Measurements from ENCODE around the gene MAPKAPK3.
A peak's percentile ranks its signal among the peaks of the same experiment; 100 is the strongest.

The MAPKAPK3 gene

GRCh38 chr3:50609763-50610085 lies 7.2 kb upstream of the MAPKAPK3 start:
- TF ChIP-seq CTCF (IDR thresholded peaks at IDR 0.05; ENCODE audit: low read depth, low read length, poor library complexity, severe bottlenecking) (no peak), EZH2phosphoT487 (IDR thresholded peaks at IDR 0.05; ENCODE audit: borderline replicate concordance, low read length) (no peak)
- Histone ChIP-seq H4K20me1 (ENCODE audit: control insufficient read depth, insufficient read depth, low read depth, low read length) (peaks cover 15% of the 10 kb centered on the region), H3K9me2 (replicated peaks; ENCODE audit: control insufficient read depth, low read length) (no peaks in the 10 kb centered on the region), H3K4me3 (ENCODE audit: low read length) (no peak overlapping the region), H3K9me3 (ENCODE audit: control insufficient read depth, insufficient read depth, low read length) (no peaks in the 10 kb centered on the region), H3K79me2 (ENCODE audit: control insufficient read depth, low read length) (no peaks in the 10 kb centered on the region), H3K27ac (ENCODE audit: low read depth, low read length) (no peak overlapping the region), H3K4me1 (ENCODE audit: control insufficient read depth, low read length) (peaks cover 14% of the 10 kb centered on the region), H3F3A (ENCODE audit: control insufficient read depth, insufficient read depth) (peaks cover 13% of the 10 kb centered on the region), H3K36me3 (ENCODE audit: control insufficient read depth, low read length) (no peaks in the 10 kb centered on the region), H3K27me3 (ENCODE audit: control insufficient read depth, low read length) (peaks cover 79% of the 10 kb centered on the region), H3K4me2 (ENCODE audit: low read length) (no peak overlapping the region)

- Histone ChIP-seq H3K27me3 (ENCODE audit: control insufficient read depth, low read length) (peaks cover 76% of the 10 kb centered on the region), H3K4me3 (ENCODE audit: low read length) (peak overlapping the region; percentile 77; the same call in 1 of the 2 replicates), H3K79me2 (ENCODE audit: control insufficient read depth, low read length) (no peaks in the 10 kb centered on the region), H4K20me1 (ENCODE audit: control insufficient read depth, insufficient read depth, low read depth, low read length) (peaks cover 15% of the 10 kb centered on the region), H3K9me3 (ENCODE audit: control insufficient read depth, insufficient read depth, low read length) (no peaks in the 10 kb centered on the region), H3K4me2 (ENCODE audit: low read length) (peak overlapping the region; percentile 98), H3F3A (ENCODE audit: control insufficient read depth, insufficient read depth) (peaks cover 13% of the 10 kb centered on the region), H3K27ac (ENCODE audit: low read depth, low read length) (no peak overlapping the region), H3K9me2 (replicated peaks; ENCODE audit: control insufficient read depth, low read length) (no peaks in the 10 kb centered on the region), H3K36me3 (ENCODE audit: control insufficient read depth, low read length) (no peaks in the 10 kb centered on the region), H3K4me1 (ENCODE audit: control insufficient read depth, low read length) (peaks cover 14% of the 10 kb centered on the region)
- TF ChIP-seq CTCF (IDR thresholded peaks at IDR 0.05; ENCODE audit: low read depth, low read length, poor library complexity, severe bottlenecking) (no peak), EZH2phosphoT487 (IDR thresholded peaks at IDR 0.05; ENCODE audit: borderline replicate concordance, low read length) (no peak)
Measured at GRCh38 chr3:50610181-50610971, 6.6 kb upstream of the MAPKAPK3 start.

GRCh38 chr3:50610992-50611463 lies 5.9 kb upstream of the MAPKAPK3 start:
- H3K4me1 ChIP-seq (ENCODE audit: control insufficient read depth, low read length), result peaks cover 14% of the 10 kb centered on the region
- H3F3A ChIP-seq (ENCODE audit: control insufficient read depth, insufficient read depth), result peaks cover 13% of the 10 kb centered on the region

More at GRCh38 chr3:50610992-50611463, 5.9 kb upstream of the MAPKAPK3 start:
- Histone ChIP-seq H3K4me2 (ENCODE audit: low read length) (peak overlapping the region; percentile 98), H3K9me2 (replicated peaks; ENCODE audit: control insufficient read depth, low read length) (no peaks in the 10 kb centered on the region), H3K36me3 (ENCODE audit: control insufficient read depth, low read length) (no peaks in the 10 kb centered on the region), H3K79me2 (ENCODE audit: control insufficient read depth, low read length) (no peaks in the 10 kb centered on the region), H3K9me3 (ENCODE audit: control insufficient read depth, insufficient read depth, low read length) (no peaks in the 10 kb centered on the region), H3K27ac (ENCODE audit: low read depth, low read length) (no peak overlapping the region), H3K4me3 (ENCODE audit: low read length) (peak overlapping the region; percentile 77), H4K20me1 (ENCODE audit: control insufficient read depth, insufficient read depth, low read depth, low read length) (peaks cover 15% of the 10 kb centered on the region), H3K27me3 (ENCODE audit: control insufficient read depth, low read length) (peaks cover 70% of the 10 kb centered on the region)
- TF ChIP-seq EZH2phosphoT487 (IDR thresholded peaks at IDR 0.05; ENCODE audit: borderline replicate concordance, low read length) (no peak), CTCF (IDR thresholded peaks at IDR 0.05; ENCODE audit: low read depth, low read length, poor library complexity, severe bottlenecking) (no peak)

All from DOHH2 (cell line).